Placental epithelial cell (primary cell): Measurements from ENCODE around the gene BTN1A1. TPM values are rescaled to one million over a fixed set of nuclear protein-coding genes. Genes with fewer than 3 reads are reported as not detected.

ENCODE experiments used
- small RNA-seq: library from RNA; depleted of rRNA; stranded (forward); fragments of <200 nt; gene quantifications from one replicate; pipeline ENCODE3, GENCODE V24; 2012
- total RNA-seq: library from RNA; depleted of rRNA; stranded (reverse); fragments of >200 nt; gene quantifications from 2 replicates; pipeline ENCODE4 v1.2.3, GENCODE V29; 2012

The BTN1A1 gene, protein sequence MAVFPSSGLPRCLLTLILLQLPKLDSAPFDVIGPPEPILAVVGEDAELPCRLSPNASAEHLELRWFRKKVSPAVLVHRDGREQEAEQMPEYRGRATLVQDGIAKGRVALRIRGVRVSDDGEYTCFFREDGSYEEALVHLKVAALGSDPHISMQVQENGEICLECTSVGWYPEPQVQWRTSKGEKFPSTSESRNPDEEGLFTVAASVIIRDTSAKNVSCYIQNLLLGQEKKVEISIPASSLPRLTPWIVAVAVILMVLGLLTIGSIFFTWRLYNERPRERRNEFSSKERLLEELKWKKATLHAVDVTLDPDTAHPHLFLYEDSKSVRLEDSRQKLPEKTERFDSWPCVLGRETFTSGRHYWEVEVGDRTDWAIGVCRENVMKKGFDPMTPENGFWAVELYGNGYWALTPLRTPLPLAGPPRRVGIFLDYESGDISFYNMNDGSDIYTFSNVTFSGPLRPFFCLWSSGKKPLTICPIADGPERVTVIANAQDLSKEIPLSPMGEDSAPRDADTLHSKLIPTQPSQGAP
- total RNA-seq: not detected in 2 replicates

DNA sequence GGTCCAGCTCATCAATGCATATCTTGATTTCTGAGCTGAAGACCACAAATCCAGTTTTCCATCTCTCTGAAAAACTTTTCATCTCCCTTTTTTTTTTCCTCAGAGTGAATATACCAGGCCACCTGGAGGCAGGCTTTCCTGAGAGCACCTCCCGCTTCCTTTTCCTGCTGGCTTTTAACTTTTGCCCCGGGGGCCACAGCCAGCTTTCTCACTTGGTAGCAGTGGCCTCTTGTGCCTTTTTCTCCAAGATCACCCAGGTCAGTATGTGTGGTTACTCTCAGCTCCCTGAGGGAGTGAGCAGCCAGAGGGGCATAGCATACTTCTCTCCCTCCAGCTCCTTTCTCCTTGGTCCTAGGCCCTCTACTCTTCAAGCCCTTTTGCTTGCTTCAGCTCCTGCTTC is at the start of gene BTN1A1:
TSS of gene BTN1A1 (plus strand) at position 202 of the 400 bp plus-strand sequence. CDS start 984 bp downstream, outside the sequence.

DNA sequence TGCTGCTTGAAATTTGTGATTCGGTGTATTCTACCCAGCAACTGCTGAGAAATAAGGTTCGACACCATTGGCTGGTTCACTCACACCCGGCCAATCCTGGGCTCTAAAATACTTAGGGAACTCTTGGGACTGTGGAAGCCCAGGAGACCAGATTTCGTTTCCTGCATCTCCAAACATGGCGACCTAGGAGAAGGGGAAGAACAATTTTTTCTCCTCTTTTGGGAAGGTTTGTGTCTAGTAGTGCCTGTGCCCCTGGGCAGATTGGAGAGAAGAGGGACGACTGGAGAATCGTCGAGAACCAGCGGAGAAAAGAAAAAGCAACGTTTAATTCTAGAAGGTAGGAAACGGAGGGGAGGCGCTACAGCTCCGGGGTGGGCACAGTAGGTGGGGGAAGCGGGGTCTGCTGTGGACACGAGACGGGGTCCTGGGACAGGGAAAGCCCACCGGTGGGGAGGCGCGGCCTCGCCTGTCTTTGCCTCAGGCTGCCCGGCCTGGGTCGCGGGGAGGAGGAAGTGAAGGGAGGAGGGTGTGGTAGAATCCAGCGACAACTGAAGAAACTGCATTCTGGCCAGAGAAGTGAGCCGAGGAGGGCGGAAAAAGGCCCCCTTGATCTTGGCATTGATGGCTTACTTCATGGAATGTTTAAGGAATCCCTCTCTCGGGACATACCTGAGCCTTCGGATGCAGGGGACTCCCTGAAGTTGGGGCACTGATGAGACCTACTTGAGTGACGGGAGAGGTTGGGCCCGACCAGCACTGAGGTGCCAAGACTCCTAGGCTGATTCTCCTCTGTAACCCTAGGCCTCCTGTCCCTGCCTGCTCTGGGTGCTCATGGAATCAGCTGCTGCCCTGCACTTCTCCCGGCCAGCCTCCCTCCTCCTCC is 42.1 kb upstream of the BTN1A1 start, which contains the start of gene BTN2A1:
TSS of gene BTN2A1 (plus strand) at position 150 of the 883 bp plus-strand sequence. CDS start at position 832, 682 bp downstream.

DNA sequence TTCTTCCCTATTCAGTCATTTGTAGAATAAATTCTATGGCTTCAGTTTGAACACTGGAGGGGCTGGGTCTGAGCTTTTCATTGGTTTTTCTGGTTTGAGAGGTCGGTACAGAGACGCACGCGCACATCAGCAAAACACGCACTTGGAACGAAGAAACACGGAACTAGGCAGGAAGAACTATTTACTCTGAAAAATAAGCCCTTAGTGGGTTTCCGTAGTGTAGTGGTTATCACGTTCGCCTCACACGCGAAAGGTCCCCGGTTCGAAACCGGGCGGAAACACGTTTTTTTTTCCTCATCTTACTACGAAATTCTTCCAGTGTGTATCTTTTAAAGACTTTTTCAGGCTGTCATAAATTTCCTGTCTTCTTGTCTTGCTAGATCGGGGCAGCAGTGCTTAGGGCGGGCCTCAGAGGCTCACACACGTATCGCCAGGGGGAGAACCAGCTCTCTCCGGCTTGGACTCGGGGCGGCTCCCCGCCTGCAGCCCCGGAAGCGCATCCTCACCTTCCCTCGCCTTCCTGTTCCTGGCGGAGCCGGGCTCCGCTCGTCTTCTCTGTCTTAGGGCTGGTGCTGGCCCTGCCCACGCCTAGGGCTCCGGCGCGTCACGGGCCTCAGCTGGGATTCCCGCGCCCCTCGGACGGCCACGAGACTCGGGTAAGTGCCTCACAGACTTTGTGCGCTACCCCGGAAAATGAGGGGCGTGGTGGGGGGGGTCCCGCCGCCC is 37.9 kb downstream of the BTN1A1 start, which contains the start of gene HMGN4:
TSS of gene HMGN4 (plus strand) at position 521 of the 726 bp plus-strand sequence. CDS start 6,841 bp downstream, outside the sequence.

Small RNAs within 50 kb of the gene (small RNA-seq; reads per million reads assigned to genes)
- not detected for gene RNU6-502P

Other genes with a start within 250 kb of the BTN1A1 start
- 0.65 and 3.9 TPM in 2 replicates for gene BTN3A2, start 135.1 kb upstream of the BTN1A1 start, total RNA-seq
- 2.9 and 3.5 TPM in 2 replicates for gene BTN2A2, start 117.2 kb upstream of the BTN1A1 start, total RNA-seq
- gene BTN3A1, start 98.0 kb upstream of the BTN1A1 start, total RNA-seq: 3.7 and 4.3 TPM in 2 replicates
- gene BTN3A3, start 59.8 kb upstream of the BTN1A1 start, total RNA-seq: 1.6 and 8.2 TPM in 2 replicates
- 11.5 and 16.1 TPM in 2 replicates for gene BTN2A1, start 42.3 kb upstream of the BTN1A1 start, total RNA-seq
- 45.1 and 55.2 TPM in 2 replicates for gene HMGN4, start 38.1 kb downstream of the BTN1A1 start, total RNA-seq
- gene ABT1, start 96.7 kb downstream of the BTN1A1 start, total RNA-seq: 18.1 and 27.3 TPM in 2 replicates
- 15.5 and 17.3 TPM in 2 replicates for gene ZNF322, start 159.4 kb downstream of the BTN1A1 start, total RNA-seq